ENCODE measurements around the gene TRIM46.
"Not testable (repeated sequence)": the region's sequence is repeated elsewhere in the genome, so short reads cannot be mapped to it uniquely, and the experiment has no call there.

TRIM46 gene

DNA sequence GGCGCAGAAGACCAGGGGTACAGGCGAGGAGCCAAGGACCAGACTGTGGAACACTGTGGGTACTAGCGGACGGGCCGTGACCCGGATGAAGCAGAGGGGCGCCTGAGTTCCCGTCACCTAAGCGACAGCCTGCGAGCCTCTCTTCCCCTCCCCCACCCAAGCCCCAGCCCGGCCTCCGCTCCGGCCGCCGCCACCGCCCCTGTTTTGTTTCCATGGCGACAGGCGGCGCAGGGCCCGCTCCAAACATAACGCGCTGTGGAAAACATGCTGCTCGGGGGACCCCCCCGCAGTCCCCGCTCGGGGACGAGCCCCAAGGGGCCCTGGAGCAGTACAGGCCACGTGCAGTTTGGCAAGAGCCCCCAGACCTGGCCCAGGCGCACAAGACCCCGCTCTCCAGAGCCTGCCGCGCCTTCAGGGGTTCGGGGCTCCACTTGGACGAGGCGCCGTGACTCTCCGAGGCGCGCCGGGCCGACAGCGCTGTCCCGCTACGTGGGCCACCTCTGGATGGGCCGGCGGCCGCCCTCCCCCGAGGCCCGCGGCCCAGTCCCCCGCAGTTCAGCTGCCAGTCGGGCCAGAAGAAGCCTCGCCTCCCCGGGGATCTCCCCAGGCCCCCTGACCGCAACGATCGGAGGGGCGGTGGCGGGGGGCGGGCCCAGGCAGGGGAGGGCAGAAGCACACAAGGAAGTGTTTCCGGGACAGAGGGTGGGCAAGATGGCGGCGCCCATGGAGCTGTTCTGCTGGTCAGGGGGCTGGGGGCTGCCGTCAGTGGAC is 35.1 kb downstream of the TRIM46 start, which contains the start of gene MTX1:
Gene MTX1, plus strand, starts transcription at position 155 of the 771 bp plus-strand sequence. Its CDS starts 110 bp downstream, at position 265.
- POLR2A ChIA-PET = no interaction called here
- peak; percentile 92 for DNase-seq (ENCODE audit: extremely low spot score)
- TF ChIP-seq, protein P1, sequence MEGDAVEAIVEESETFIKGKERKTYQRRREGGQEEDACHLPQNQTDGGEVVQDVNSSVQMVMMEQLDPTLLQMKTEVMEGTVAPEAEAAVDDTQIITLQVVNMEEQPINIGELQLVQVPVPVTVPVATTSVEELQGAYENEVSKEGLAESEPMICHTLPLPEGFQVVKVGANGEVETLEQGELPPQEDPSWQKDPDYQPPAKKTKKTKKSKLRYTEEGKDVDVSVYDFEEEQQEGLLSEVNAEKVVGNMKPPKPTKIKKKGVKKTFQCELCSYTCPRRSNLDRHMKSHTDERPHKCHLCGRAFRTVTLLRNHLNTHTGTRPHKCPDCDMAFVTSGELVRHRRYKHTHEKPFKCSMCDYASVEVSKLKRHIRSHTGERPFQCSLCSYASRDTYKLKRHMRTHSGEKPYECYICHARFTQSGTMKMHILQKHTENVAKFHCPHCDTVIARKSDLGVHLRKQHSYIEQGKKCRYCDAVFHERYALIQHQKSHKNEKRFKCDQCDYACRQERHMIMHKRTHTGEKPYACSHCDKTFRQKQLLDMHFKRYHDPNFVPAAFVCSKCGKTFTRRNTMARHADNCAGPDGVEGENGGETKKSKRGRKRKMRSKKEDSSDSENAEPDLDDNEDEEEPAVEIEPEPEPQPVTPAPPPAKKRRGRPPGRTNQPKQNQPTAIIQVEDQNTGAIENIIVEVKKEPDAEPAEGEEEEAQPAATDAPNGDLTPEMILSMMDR (IDR thresholded peaks at IDR 0.05; ENCODE audit: control extremely low read depth, extremely low read depth, low read depth, missing control alignments) = no peak
- CTCF ChIA-PET = interaction anchor here (1.3 to 9.1 kb wide), 9 partner anchors 10 to 42 kb away, joined by 3 to 88 read pairs (median 10); partner anchors contain the start of gene KRTCAP2

DNA sequence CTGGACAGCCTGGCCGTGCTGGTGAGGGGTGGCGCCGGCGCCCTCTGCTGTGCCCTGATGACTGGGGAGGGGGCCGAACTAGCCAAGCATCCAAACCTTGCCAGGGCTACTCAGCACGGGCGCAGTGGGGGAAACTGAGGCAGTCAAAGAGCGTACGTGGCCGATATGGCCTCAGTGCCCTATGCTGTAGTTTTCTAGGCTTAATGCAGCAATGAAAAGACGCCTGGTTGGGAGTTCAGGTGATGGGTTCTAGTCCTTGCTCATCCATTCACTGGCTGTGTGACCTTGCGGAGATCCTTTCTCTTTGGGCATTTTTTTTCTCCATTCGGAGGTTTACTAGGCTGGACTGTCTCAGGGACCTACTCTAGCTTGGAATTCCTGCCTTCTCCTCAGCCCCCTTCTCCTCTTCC is 35.7 kb downstream of the TRIM46 start:
- DNase-seq (ENCODE audit: extremely low spot score) = no peak
- TF ChIP-seq, protein P1 (IDR thresholded peaks at IDR 0.05; ENCODE audit: control extremely low read depth, extremely low read depth, low read depth, missing control alignments) = no peak
- ChIA-PET CTCF (interaction anchor here (1.3 to 9.1 kb wide), 4 partner anchors 16 to 41 kb away, joined by 7 to 76 read pairs (median 20); partner anchors contain the start of gene KRTCAP2), POLR2A (interaction anchor here (0.7 kb wide), 1 partner anchor 15 kb away, joined by 5 read pairs; no protein-coding TSS in a partner anchor)

DNA sequence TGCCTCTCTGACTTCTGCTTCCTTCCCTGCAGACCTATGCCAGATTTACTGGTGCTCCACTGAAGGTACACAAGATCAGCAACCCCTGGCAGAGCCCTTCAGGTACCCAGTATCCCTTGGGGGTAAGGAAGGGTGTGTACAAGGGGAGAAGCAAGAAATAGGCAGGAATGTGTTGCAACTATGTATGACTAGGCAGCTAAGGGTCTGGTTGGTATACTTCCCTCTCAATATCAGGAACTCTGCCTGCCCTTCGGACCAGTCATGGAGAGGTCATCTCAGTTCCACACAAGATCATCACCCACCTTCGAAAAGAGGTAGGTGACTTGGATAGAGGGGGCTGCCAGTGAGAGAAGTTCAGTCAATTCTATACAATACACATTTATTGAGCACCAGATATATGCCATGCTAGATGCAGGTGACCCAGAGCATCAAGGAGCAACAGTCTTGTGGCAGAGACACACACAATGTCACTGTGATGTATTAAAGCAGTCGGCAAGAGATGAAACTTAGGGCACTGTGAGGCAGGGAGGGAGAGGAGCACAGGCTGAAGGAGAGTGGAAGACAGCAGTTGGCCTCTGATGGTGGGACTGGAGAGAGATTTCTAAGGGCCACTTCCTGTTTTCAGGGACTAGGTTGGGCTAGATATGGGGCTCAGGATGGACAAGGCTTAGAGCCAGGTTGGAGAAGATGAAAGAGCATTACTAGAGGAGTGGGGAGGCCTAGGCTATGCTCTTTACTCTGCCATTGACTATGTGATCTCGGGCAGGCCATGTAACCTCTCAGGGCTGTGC is 36.9 kb downstream of the TRIM46 start:
- ChIA-PET CTCF (interaction anchor here (1.7 to 9.1 kb wide), 2 partner anchors 17 to 38 kb away, joined by 7 to 76 read pairs; partner anchors contain the start of gene KRTCAP2), POLR2A (interaction anchor here (0.6 kb wide), 1 partner anchor 71 kb away, joined by 4 read pairs; no protein-coding TSS in a partner anchor)
- DNase-seq (ENCODE audit: extremely low spot score) = no peak
- TF ChIP-seq, protein P1 (IDR thresholded peaks at IDR 0.05; ENCODE audit: control extremely low read depth, extremely low read depth, low read depth, missing control alignments) = no peak

DNA sequence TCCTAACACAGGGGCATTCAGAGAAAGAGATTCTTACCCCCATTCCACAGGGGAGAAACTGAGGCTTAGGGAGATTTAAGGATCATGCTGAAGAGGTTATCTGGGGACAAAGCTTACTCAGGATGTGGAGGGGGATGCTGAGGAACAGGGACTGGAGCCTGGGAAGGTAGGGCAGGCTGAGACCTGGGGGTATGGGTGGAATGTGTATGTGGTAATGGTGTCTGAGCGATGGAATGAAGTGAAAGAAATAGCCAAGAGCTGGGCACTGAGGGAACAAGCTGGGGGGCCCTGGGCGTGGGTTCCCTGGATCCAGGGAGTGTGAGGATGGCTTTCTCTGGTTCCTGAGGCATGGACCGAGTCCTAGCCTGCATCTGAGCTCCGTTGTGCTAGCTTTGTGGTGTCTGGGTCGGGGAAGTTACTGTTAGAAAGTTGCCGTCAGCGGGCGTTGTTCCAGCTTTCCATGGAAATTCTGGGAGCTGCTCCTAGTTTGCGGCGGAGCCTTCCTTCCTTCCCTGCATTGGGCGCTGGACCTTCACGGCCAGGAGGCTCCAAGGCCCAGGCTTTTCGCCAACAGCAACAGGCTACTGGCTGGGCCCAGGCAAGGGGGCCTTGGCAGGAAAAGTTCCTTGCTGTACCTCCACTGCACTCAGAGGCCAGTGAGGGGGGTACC is 37.9 kb downstream of the TRIM46 start:
- CTCF ChIA-PET = interaction anchor here (1.2 kb wide), 1 partner anchor 120 kb away, joined by 3 read pairs; no protein-coding TSS in a partner anchor
- POLR2A ChIA-PET = interaction anchor here (0.6 kb wide), 1 partner anchor 72 kb away, joined by 4 read pairs; no protein-coding TSS in a partner anchor
- not testable (repeated sequence) for DNase-seq (ENCODE audit: extremely low spot score)

DNA sequence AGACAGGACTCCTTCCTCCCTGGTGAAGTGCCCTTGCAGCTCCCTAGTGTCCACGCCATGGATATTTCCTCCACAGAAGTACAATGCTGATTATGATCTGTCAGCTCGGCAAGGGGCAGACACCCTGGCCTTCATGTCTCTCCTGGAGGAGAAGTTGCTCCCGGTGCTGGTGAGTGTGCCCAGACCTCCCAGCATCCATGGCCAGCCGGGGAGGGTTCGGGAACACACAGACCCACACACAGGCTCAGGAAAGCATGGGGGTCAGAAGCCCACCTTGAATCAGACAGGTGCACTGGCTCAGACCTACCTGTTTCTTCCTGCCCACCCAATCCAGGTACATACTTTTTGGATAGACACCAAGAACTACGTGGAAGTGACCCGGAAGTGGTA is 38.4 kb downstream of the TRIM46 start:
- CTCF ChIA-PET = interaction anchor here (1.2 kb wide), 1 partner anchor 120 kb away, joined by 3 read pairs; no protein-coding TSS in a partner anchor
- POLR2A ChIA-PET; DNase-seq (ENCODE audit: extremely low spot score): not testable (repeated sequence)

DNA sequence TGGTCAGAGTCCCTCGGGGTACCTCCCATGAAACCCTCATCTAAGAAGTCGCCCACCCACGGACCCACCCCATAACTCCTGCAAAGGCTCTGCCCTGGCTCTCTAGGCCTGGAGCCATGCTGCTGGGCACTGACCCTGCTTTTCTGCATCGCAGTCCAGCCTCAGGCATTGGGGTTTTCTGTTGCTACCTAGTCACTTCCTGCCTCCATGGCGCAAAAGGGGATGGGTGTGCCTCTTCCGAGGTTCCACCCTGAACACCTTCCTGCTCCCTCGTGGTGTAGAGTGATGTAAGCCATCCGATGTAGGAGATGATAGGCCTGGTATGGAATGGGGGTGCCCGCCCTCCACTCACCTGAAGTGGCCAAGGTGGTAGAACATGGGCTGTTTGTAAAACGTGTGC is 41.1 kb downstream of the TRIM46 start:
- POLR2A ChIA-PET; DNase-seq (ENCODE audit: extremely low spot score); CTCF ChIA-PET: not testable (repeated sequence)

DNA sequence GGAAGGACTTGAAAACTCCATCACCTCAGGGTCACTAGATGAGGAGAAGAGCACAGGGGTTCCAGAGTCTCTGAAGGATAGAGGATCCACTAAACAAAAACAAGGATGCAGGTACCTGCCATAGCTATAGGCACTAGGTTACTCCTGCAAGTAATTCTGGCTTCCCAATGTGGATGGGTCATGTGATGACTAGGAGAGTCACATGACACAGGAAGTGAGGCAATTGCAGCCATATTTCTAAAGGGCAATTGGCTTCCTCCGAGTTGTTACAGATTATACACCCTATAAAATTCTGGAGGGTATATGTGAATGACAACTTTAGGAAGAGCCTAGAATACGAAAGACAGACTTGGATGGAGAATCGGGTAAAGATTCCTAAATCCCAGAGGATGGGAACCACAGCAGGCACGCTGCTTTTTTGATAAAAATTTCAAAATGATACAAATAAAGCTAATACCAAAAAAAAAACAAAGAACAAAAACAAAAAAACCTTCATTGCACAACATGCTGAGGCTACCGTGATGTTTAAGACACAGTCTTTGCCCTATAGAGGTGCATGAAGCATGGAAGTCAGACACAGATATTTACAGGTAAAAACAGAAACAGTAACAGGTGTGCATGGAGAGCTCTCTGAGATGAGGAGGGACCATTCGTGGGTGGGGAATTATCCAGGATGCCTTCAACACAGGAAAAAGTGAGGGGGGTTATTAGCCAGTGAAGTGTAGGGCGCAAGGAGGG is 45.4 kb downstream of the TRIM46 start:
- DNase-seq (ENCODE audit: extremely low spot score) = peak; percentile 24
- TF ChIP-seq, protein P1 (IDR thresholded peaks at IDR 0.05; ENCODE audit: control extremely low read depth, extremely low read depth, low read depth, missing control alignments) = no peak
- CTCF ChIA-PET = interaction anchor here (0.6 to 2.1 kb wide), 3 partner anchors 12 to 379 kb away, joined by 3 to 8 read pairs (median 3); no protein-coding TSS in a partner anchor
- POLR2A ChIA-PET = no interaction called here

Data from GM10248 (cell line).